GM12878 (cell line): ENCODE results near the gene SYNCRIP. TPM values are rescaled to one million over a fixed set of nuclear protein-coding genes. Genes with fewer than 3 reads are reported as not detected.
A peak's percentile ranks its signal among the peaks of the same experiment; 100 is the strongest.

Source experiments
- ATF2 ChIP-seq: IDR thresholded peaks from 2 replicates; pipeline ENCODE4 v1.6.1; 2012; ENCODE audit warnings: low read length, inconsistent platforms
- ATF3 ChIP-seq: IDR thresholded peaks from 2 replicates; pipeline ENCODE4 v1.6.1; 2011; ENCODE audit warnings: low read depth, mild to moderate bottlenecking, low read length, moderate library complexity, borderline replicate concordance; ENCODE audit errors: extremely low read depth
- CBFB ChIP-seq: IDR thresholded peaks from 2 replicates; pipeline ENCODE4 v1.6.1; 2016; ENCODE audit warnings: antibody characterized with exemption, low read depth
- IKZF1 ChIP-seq: fragments of 450-650 bp; conservative IDR thresholded peaks from 2 replicates; pipeline ENCODE4 v1.6.1; 2017; ENCODE audit warnings: antibody characterized with exemption, mild to moderate bottlenecking
- IKZF2 ChIP-seq, 2 experiments: fragments of 450-650 bp; IDR thresholded peaks; 2 replicates each; pipeline ENCODE4 v1.6.1; 2017; ENCODE audit warnings: mild to moderate bottlenecking in 2 of 2, moderate library complexity in 2 of 2
- MYB ChIP-seq: fragments of 150-350 bp; IDR thresholded peaks from 2 replicates; pipeline ENCODE4 v1.6.1; 2014; ENCODE audit warnings: mild to moderate bottlenecking, low read depth, low read length, borderline replicate concordance
- NFYB ChIP-seq: IDR thresholded peaks from 2 replicates; pipeline ENCODE4 v1.6.1; 2011; ENCODE audit warnings: low read depth, mild to moderate bottlenecking, low read length, improper control_type of control experiment, moderate library complexity; ENCODE audit not compliant: insufficient read depth
- POLR2A ChIP-seq: IDR thresholded peaks from 2 replicates; pipeline ENCODE4 v1.6.1; 2011; ENCODE audit warnings: low read depth, mild to moderate bottlenecking, low read length
- RB1 ChIP-seq: fragments of 450-650 bp; formaldehyde crosslinking; IDR thresholded peaks from 2 replicates; pipeline ENCODE4 v1.6.1; 2017; ENCODE audit warnings: mild to moderate bottlenecking, borderline replicate concordance
- SRF ChIP-seq, 2 experiments: IDR thresholded peaks; 2 replicates each; pipeline ENCODE4 v1.6.1; 2011; ENCODE audit warnings: low read depth in 2 of 2, low read length in 2 of 2, mild to moderate bottlenecking in 1 of 2, moderate library complexity in 1 of 2
- TCF7 ChIP-seq: IDR thresholded peaks from 2 replicates; pipeline ENCODE4 v1.6.1; 2014; ENCODE audit warnings: antibody characterized with exemption, borderline replicate concordance
- USF1 ChIP-seq: IDR thresholded peaks from 2 replicates; pipeline ENCODE4 v1.6.1; 2011; ENCODE audit warnings: borderline replicate concordance, low read depth, mild to moderate bottlenecking, moderate library complexity, mixed read lengths, low read length; ENCODE audit not compliant: insufficient read depth; ENCODE audit errors: extremely low read length
- USF2 ChIP-seq: IDR thresholded peaks from 2 replicates; pipeline ENCODE4 v1.6.1; 2011; ENCODE audit warnings: low read depth, low read length, improper control_type of control experiment, borderline replicate concordance
- ZNF384 ChIP-seq: IDR thresholded peaks from 2 replicates; pipeline ENCODE4 v1.6.1; 2012; ENCODE audit warnings: low read depth, mild to moderate bottlenecking, low read length, improper control_type of control experiment, borderline replicate concordance
- ZZZ3 ChIP-seq: IDR thresholded peaks from 2 replicates; pipeline ENCODE4 v1.6.1; 2011; ENCODE audit warnings: low read depth; ENCODE audit not compliant: control insufficient read depth, insufficient read length
- polyA plus RNA-seq, 11 experiments: library from polyadenylated mRNA; depleted of rRNA in 4 of 11; unstranded in 6 of 11; stranded (reverse) in 5 of 11; fragments of >200 nt; fragmentation: Nextera tagmentation in 4 of 11; fragmentation: Illumina TruSeq in 1 of 11; extraction: Ambion mirVana in 4 of 11; extraction: Trizol in 1 of 11; gene quantifications; 1 replicate in 1 of 11; 2 replicates in 10 of 11; pipeline versions ENCODE4 v1.2.1 to v1.2.3, GENCODE V29; 2011 to 2016; ENCODE audit warnings: inconsistent platforms in 2 of 11, missing spikeins in 2 of 11, low read depth in 1 of 11
- total RNA-seq, 4 experiments: library from RNA; depleted of rRNA in 3 of 4; stranded (reverse); fragments of >200 nt in 3 of 4; fragmentation: Illumina TruSeq in 1 of 4; extraction: Trizol in 1 of 4; gene quantifications; 2 replicates each; pipeline versions ENCODE4 v1.2.1 to v1.2.3, GENCODE V29; 2013 to 2021
- TF ChIP-seq, protein P1 (sequence below): fragments of 450-650 bp; IDR thresholded peaks from 2 replicates; pipeline ENCODE4 v1.6.1; 2016; ENCODE audit warnings: mild to moderate bottlenecking
- TF ChIP-seq, protein P2 (sequence below), 3 experiments: IDR thresholded peaks in 2 of 3; conservative IDR thresholded peaks in 1 of 3; 2 replicates each; pipeline ENCODE4 v1.5.1; 2011; ENCODE audit warnings: low read depth in 3 of 3, low read length in 3 of 3, mild to moderate bottlenecking in 3 of 3, control low read depth in 2 of 3, moderate library complexity in 2 of 3, inconsistent platforms in 1 of 3, mixed read lengths in 1 of 3; ENCODE audit not compliant: control insufficient read depth in 2 of 3, insufficient read depth in 1 of 3; ENCODE audit errors: extremely low read depth in 1 of 3
- TF ChIP-seq, protein P3 (sequence below): fragments of 450-650 bp; IDR thresholded peaks from 2 replicates; pipeline ENCODE4 v1.6.1; 2016; ENCODE audit warnings: mild to moderate bottlenecking, moderate library complexity, borderline replicate concordance

Gene SYNCRIP
- total and polyA plus RNA-seq, 10 of the 15 experiments (the other 5 are each of a cell fraction or from before 2014, with no cell fraction given) = 28.4 to 255 (median 131) TPM

DNA sequence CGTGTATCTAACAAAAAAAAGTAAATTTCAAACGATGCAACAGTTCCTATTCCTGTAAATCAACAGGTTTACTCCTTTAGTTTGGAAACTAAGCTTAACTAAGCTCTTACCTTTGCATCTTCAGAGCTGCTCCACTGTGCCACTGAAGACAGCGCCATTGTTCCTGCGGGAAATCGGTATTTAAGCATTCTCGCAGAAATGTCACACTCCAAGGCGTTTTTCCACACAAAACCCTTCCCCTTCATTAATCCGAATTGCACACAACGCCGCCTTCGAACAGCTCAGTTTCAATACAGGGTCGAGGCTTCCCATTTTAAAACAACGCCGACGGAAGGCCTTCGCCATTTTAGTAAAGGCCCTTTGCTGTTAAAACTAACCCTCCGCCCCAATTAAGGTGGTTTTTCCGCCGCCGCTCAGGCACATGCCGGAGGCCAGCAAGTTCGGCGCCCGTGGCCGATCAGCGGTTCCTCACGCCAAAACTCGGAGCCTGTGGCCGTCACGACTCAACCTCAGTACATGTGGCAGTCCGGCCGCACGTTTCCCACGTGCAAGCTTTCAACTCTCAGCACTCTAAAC is 35.4 kb upstream of the SYNCRIP start (continued):
- TF ChIP-seq, protein P1, sequence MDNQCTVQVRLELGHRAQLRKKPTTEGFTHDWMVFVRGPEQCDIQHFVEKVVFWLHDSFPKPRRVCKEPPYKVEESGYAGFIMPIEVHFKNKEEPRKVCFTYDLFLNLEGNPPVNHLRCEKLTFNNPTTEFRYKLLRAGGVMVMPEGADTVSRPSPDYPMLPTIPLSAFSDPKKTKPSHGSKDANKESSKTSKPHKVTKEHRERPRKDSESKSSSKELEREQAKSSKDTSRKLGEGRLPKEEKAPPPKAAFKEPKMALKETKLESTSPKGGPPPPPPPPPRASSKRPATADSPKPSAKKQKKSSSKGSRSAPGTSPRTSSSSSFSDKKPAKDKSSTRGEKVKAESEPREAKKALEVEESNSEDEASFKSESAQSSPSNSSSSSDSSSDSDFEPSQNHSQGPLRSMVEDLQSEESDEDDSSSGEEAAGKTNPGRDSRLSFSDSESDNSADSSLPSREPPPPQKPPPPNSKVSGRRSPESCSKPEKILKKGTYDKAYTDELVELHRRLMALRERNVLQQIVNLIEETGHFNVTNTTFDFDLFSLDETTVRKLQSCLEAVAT = no peak
- TF ChIP-seq NFYB (no peak), IKZF1 (no peak), MYB (no peak), ATF3 (no peak), RB1 (no peak), USF2 (no peak), IKZF2 (IDR thresholded peaks at IDR 0.05) (peak in 1 of 2 experiments; percentile 30; a peak in 1 of 4 replicates), SRF (IDR thresholded peaks at IDR 0.05; ENCODE audit: low read depth in 2 of 2, low read length in 2 of 2) (no peak), POLR2A (no peak), TCF7 (no peak), ZNF384 (no peak), ZZZ3 (no peak), USF1 (no peak), ATF2 (no peak), CBFB (no peak)
- TF ChIP-seq, protein P2, sequence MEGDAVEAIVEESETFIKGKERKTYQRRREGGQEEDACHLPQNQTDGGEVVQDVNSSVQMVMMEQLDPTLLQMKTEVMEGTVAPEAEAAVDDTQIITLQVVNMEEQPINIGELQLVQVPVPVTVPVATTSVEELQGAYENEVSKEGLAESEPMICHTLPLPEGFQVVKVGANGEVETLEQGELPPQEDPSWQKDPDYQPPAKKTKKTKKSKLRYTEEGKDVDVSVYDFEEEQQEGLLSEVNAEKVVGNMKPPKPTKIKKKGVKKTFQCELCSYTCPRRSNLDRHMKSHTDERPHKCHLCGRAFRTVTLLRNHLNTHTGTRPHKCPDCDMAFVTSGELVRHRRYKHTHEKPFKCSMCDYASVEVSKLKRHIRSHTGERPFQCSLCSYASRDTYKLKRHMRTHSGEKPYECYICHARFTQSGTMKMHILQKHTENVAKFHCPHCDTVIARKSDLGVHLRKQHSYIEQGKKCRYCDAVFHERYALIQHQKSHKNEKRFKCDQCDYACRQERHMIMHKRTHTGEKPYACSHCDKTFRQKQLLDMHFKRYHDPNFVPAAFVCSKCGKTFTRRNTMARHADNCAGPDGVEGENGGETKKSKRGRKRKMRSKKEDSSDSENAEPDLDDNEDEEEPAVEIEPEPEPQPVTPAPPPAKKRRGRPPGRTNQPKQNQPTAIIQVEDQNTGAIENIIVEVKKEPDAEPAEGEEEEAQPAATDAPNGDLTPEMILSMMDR (IDR thresholded peaks at IDR 0.05 in 2 of 3, conservative IDR thresholded peaks at IDR 0.05 in 1 of 3; ENCODE audit: control insufficient read depth in 2 of 3, extremely low read depth in 1 of 3, insufficient read depth in 1 of 3, low read depth in 3 of 3, low read length in 3 of 3) = no peak; a peak in 1 of 6 replicates
- TF ChIP-seq, protein P3, sequence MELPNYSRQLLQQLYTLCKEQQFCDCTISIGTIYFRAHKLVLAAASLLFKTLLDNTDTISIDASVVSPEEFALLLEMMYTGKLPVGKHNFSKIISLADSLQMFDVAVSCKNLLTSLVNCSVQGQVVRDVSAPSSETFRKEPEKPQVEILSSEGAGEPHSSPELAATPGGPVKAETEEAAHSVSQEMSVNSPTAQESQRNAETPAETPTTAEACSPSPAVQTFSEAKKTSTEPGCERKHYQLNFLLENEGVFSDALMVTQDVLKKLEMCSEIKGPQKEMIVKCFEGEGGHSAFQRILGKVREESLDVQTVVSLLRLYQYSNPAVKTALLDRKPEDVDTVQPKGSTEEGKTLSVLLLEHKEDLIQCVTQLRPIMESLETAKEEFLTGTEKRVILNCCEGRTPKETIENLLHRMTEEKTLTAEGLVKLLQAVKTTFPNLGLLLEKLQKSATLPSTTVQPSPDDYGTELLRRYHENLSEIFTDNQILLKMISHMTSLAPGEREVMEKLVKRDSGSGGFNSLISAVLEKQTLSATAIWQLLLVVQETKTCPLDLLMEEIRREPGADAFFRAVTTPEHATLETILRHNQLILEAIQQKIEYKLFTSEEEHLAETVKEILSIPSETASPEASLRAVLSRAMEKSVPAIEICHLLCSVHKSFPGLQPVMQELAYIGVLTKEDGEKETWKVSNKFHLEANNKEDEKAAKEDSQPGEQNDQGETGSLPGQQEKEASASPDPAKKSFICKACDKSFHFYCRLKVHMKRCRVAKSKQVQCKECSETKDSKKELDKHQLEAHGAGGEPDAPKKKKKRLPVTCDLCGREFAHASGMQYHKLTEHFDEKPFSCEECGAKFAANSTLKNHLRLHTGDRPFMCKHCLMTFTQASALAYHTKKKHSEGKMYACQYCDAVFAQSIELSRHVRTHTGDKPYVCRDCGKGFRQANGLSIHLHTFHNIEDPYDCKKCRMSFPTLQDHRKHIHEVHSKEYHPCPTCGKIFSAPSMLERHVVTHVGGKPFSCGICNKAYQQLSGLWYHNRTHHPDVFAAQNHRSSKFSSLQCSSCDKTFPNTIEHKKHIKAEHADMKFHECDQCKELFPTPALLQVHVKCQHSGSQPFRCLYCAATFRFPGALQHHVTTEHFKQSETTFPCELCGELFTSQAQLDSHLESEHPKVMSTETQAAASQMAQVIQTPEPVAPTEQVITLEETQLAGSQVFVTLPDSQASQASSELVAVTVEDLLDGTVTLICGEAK = no peak
